NCI-H1105 treated with DMSO at 0.1 percent for 48 hours (cell line): ENCODE measurements around the gene NUDT14.

ENCODE experiments used
- DNase-seq: peaks from one replicate; lab custom pipeline; 2025; lab: John Stamatoyannopoulos, UW

The NUDT14 gene

DNA sequence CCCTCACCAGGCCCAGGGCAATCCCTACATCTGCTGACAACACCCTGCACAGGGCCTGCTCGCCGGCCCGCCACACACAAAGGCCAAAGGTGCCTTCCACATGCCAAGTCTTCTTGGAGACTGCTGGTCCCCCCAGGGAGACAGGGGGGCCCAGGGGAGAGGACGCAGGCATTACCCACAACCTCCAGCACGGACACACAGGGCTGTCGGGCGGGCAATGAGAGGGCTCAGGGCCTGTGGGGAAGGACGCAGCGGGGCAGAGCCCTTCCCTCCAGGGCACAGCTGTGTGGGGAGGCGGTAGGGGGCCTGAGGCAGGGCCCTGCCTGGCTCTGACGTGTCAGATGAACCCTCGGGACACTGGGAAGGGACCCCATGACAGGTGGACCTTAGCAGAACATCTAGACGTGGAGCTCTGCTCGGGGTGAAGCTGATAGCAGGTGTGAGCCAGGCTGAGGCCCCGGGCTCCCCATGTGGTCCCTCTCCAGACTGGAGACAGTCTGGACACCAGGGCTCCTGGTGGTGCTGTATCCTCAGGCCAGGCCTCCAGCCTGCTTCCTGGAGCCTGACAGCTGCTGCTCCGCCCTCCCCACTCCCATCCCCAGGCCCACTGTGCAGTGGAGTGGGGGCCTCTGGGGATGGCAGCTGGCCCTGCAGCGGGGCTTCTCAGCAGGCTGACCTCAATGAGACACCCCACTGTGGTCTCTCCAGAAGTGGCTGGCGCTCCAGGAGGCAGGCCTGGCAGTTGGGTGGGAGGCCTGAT is 31.6 kb upstream of the NUDT14 start:
- no peak for DNase-seq

DNA sequence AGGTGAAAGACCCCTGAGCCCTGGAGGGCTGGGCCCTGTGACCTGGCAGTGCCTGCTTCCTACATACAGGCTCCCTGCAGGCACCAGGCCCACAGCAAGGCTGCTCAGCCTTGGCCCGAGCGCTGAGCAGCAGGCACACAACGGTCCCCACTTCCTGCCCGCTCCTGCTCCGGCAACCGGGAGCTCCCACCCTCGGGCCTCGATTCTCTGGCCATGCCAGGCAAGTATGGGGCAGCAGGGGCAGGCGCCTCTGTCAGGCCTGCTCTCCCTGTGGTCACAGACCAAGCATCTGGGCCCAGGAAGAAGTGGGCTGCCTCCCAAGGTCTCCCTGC is 30.6 kb upstream of the NUDT14 start:
- DNase-seq, result no peak

DNA sequence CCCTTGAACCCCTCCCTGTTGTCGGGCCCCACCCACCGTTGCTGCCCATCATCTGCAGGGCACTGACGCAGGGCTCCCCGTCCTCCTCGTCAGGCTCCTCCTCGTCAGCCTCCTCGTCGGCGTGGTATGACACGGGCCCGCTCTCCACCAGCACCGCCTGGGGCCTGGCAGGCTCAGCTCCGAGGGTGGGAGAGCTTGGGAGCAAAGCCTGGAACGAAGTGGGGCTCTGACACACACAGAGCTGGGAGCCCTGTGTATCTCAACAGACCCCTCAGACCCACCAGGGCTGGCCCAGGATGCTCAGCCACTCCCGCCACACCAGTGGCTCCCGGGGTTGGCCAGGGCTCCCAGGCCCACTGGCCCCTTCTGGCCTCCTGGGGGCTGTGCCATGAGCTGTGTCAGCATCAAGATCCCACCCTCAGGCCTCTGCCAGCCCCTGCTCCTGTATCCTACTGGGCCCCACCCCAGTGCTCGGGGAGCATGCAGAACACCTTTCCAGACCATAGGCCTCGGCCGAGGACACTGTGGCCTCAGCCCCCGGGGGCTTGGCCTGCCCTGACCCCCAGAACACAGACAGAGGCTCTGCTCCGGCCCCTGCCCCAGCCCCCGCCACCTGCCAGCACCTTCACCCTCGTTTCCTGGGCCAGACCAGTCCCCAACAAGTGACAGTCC is 30.1 kb upstream of the NUDT14 start:
- no peak for DNase-seq

DNA sequence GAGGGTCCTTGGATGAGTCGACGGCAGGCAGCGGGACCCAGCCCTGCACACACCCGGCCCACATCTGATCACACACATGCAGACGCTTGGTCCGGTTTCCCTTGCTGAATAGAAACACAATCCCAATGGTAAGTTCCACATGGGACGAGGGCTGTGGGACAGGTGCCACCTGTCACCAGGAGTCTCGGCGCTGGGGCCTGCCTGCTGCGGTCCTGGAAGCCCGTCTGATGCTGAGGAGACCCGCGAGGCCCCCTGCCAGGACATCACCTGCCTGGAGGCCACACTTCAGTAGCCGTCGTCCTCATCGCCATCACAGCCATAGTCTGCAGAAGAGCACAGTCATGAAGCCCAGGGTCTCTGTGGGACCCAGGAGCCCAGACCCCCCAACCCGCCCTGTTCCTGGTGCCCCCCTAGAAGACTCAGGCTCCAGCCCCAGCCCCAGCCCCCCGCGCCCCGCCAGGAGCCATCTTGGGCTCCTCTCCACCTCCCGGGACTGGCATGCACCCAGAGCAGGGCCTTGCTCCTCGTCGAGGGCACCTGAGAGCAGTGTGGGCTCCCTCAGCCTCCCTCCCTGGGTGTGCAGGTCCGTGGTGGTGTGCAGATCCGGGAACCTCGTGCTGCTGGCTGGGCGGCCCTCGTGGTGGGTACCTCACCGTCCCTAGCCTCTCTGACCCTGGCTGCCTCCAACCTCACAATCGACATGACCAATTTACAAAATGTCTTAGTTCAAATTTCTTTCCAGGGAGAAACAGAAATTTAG is 29.3 kb upstream of the NUDT14 start:
- no peak for DNase-seq

DNA sequence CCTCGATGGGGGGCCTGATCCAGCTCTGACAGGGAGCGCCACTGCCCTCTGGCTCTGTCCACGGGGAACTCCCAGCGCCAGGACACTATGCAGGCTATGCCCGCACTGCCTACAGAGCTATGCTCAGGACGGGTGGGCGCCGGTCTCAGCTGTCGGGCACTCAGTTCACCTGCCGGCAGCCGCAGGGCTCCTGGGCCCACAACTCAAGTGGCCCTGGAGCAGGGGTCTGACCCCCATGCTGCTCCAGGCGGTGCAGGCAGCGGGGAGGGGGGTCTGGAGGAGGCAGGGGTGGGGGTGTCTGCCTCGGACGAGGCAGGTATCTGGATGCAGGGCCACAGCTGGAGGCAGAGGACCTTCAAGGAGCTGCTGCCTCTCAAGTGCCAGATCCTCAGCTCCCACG is 28.5 kb upstream of the NUDT14 start:
- no peak for DNase-seq

DNA sequence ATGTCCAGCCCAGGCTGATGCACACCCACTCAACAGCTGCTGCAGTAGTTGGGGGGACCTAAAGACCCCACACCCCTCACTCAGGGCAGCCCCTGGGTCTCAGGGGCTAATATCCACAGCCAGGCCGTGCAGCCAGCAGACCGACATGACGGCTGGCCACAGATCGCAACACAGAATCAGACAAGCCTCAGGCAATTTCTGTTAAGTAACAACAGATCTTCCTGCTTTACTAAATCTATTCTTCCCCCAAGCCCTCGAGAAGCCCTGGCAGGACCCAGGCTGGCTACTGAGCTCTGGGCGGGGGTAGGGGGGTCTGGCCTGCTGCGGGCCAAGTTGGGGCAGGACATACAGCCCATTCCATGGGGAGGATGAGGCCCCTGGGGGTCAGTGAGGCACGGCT is 28.0 kb upstream of the NUDT14 start:
- no peak for DNase-seq

DNA sequence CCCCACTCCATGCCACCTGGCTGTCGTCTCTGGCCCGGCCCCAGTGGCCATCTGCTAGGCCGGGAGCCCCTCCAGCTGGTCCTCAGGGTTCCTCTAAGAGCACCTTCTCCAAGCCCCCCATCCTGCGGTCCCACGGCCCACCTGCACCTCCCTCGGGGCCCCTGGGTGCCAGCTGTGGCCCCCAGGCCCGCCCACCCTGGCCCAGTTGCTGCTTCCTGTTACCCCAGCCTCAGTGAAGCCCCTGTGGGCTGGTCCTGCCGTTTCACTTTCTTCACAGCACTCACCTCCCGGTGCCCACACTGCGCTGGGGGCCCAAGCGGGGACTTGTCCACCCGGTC is 27.6 kb upstream of the NUDT14 start:
- no peak for DNase-seq

DNA sequence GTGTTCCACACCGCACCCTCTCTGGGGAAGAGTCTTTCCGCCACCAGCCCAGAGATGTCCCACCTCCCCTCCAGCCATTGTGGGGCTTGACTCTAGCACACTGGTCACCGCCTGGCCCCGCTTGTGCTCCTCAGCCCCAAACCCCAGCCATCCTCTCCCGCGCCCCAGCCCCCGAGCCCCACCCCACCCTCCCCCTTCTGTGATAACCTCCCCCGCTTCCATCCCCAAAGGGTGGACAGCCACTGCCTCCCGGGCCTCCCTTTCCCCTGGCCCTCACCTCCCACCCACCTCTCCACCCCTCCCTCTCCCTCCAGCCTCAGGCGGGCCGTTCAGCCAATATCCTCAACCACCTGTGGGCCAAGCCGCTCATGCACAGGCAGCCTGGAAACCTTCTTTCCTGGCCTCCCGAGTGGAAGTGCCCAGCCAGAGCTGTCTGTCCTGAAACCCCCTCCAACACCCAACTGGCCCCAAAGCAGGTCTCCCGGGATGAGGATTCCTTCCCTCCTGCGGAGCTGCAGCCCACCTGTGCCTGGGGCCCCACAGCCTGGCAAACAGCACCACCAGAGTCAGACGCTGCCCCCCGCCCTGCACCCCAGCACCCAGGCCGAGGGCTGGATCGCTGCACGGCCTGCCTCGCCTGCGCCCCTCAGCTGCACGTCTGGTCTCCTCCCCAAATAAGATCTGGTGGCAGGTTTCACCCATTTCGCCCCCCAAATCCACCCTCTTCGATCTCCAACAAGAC is 27.1 kb upstream of the NUDT14 start:
- DNase-seq, result no peak

DNA sequence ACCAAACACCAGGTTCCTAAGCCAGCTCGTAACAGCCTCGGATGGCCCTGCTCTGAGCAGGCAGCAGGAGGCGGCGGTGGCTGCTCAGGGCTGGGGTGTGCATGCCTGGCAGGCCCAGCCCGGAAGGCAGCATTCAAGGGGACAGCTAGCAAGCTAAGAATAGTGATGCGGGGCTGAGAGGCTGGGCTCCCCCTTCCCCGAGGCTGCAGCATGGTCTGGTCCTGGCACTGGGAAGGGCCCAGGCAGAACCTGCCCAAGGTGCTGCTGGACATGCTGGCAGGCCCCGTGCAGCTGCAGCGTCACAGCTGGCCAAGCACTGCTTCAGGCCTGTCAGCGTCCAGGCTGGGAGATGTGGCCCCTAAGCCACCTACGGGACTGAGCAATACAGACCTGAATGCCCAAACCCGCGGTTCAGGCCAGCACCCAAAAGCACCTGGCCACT is 26.4 kb upstream of the NUDT14 start:
- no peak for DNase-seq

DNA sequence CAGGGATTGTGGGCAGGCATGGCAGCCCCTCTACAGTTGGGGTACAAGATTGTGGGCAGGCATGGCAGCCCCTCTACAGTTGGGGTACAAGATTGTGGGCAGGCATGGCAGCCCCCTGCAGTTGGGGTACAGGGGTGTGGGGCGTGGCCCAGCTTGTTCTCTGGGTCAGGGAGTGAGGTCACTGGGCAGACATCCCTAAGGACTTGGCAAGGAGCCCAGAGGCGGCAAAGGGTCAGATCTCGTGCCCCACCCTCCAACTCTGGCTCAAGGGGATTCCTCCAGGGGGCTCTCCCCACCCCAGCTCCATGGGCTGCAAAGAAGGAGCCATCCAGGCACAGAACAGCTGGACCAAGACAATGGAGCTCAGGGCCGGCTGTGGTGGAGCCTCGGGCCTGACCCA is 25.8 kb upstream of the NUDT14 start:
- DNase-seq, result no peak

DNA sequence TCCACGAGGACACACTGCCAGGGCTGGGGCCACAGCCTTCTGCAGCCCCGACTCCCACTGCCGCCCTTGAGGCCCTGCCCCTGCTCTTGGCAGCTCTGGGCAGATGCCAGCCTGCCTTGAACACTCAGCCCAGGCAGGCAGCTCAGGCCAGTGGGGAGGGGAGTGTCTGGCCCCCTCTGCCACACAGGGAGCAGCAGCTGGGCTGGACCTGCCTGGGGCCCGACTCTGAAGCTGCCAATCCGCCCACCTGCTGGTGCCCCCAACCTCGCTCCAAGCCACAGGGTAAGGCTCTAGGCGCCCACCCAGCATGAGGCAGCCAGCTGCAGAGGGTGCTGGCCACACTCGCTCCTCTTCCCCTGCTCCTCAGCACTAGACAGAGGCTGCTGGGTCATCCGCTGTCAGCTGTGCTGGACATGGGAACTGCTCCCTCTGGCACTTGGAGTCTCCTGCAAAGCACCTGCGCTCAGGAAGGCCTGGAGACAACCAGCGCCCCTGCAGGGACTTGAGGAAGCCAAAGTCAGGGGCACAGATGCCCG is 24.6 kb upstream of the NUDT14 start:
- no peak for DNase-seq

DNA sequence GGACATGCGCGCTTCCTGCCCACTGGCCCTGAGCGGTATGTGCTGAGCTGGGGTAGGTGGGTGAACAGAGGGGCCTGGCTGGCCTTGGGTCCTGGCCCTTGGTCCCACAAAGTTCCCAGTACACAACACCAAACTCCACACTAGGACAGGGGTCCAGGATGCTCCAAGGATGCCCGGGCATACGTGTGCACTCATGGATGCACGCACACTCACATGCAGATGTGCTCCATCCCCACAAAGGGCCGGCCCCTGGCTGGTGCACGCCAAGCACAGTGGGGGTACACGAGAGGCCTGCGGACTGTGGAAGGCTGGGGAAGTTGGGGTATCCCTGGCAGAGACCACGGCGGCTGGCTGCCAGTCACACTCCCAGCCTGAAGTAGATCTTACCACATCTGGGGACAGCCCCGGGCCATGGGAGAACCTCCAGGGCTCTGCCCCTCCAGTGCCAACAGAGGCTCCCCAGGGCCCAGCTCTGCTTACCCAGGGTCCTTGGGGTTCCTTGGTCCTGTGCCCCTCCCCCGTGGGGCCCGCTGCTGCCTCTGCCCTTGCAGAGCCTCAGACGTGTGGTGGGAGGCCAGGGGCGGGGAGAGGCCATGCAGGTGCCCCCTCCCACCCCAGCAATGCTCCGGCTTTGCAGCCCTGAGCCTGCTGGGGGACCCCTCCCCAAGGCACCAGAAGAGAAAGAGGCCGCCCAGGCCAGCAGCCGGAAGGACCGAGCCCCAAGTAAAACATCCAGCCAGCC is 24.0 kb upstream of the NUDT14 start:
- DNase-seq, result no peak

DNA sequence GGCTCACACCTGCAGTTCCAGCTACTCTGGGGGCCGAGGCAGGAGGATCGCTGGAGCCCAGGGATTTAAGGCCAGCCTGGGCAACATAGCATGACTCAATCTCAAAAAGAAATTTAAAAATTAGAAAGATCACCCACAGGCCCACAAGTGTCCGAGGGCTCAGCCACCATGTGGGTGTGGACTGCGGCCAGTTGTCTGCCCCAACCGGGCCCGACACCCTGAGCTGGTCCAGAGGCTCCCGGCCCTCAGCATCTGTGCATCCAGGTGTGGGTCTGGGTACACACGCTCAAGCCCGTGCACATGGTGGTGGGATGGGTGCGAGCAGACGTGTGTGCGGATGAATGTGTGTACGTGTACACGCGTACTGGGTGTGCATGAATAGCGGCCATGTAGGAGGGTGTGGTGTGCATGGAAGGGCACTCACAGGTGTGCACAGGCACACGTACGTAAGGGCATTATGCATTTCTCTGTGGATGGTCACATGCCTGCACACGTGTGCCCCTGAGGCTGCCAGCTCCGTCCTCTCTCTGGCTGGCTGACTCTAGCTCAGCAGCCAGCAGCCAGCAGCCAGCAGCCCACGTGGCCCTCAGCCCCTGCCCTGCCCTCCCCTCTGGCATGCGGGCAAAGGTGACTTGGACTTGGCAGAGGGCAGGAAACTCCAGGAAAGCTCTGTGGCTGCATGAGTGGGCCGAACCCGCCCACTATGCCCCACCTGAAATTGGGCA is 23.3 kb upstream of the NUDT14 start:
- no peak for DNase-seq

DNA sequence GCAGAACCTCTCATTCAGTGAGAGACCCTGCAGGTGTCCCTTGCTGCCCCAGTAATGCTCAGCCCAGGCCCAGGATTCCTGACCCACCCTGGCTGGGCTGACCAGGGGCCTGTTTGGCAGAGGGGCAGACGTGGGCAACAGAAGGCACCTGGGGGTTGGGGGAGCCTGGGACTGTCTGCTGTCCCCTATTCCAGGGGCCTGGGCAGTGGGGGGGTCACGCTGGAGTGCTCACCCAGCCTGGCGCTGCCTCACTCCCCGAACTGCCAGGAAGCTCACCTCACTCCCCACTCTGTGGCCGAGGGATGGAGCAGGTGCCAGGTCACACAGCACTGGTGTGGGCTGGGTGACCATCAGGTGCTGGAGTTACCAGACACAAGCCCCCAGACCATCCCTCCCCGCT is 22.6 kb upstream of the NUDT14 start:
- no peak for DNase-seq

DNA sequence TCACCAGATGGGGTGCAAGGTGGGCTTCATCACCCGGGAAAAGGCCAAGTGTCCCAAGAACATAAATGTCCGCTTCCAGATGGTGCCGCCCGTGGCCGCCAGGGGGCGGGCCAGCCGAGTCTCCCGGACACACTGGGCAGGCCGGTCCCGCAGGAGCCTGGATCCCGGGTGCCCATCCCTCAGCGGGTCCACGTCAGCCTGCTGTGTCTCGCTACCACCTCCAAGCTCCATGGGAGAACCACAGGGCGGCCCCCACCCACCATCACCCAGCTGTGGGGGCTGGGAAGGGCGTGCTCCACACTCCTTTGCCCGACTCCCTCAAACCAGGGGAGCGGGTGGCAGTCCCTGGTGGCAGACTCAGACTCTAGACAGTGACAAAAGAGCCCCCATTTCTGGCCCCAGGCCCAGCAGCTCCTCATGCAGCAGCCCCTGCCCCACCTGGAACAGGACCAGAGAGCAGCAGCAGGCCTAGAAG is 22.0 kb upstream of the NUDT14 start:
- DNase-seq, result peak; percentile 37

DNA sequence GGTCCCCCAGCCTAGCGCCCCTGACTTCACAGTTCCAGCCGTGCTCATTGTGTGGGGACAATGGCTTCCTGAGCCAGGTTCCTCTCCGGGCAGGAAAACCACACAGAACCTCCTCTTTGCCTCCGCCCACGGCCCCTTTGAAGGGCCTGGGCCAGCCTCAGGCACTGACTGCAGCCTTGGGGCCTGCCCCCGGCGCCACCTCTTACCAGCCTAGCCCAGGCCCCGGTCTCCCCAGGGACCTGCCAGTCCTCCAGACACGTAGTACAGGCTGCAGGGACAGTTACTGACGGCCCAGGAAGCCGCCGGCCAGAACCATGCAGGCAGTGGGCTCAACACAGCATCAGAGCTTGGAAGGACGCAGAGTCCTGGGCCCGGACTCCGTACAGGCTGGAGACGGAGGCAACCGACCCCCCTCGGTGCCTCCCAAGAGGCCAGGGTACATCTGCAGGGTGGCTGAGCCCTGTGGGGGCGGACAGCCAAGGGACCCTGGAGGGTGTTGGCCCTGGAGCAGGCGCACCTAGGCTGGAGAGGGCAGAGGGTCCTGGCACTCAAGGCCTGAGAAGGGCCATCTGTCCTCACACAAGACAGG is 20.9 kb upstream of the NUDT14 start:
- no peak for DNase-seq

DNA sequence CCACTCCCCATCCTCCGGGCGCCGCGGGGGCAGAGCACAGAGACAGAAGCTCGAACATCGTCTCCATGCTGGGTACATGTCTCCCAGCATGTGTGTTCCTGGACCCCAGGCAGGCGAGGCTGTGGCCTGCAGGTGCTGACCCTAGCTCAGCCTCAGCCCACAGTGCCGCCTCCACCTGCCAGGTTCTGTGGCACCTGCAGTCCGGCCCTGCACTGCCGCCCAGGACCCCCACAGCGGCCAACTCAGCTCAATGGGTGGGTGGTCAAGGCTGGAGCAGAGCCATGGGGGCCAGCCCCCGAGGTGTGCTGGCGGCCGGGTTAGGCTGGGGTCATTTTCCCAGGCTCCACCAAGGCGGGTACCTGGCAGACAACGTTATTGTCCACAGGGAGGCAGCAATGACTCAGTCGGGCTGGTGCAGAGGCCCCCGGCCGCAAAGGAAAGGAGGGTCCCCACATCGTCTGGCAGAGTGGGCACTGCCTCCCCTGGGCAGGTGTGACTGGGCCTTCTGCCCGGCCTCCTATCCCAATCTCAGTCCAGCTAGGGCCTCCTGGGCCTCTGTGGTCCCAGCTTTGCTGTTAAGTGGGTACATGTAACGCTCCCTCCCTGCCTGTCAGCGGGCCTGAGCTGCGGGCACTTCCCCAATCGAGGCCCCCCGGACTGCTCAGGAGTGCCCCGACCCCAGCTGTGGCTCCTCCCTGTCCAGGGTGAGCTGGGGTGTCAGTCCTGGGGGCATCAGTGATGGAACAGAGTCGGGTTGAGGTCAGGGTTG is 20.2 kb upstream of the NUDT14 start:
- no peak for DNase-seq

DNA sequence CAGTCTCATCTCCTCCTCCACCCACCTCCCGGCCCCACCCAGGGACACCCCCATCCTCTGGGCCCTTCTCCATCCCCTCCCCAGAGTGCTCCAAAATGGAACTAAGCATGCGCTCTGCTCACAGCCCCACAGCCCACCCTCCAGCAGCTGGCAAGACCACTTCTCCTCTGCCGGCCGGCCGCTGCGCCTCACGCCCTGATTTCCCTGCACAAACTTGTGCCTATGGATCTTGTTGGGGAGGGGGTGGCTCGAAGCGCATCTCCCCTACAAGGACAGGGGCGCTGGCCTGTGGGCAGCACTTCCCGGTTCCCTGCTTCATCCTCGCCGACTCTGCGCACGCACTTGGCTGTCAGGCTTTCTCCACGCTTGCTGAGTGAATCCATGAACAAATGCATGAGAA is 19.5 kb upstream of the NUDT14 start:
- DNase-seq, result no peak

DNA sequence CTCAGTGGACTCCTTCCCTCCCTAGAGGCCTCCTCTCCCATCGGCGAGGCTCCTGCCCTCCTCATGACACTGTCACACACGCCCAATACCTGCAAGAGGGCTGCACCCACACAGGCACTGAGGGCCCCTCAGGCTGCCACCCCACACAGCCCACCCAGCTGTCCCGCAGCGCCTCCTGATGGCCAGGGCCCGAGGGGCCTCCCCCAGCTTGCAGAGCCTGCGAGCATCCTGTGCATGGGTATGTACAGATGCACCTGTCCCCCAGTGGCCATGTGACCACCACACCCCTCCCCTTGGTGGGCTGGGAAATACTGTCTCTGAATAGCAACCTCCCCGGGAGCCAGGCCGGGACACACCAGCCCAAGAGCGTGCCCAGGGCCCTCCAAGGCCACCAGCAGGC is 19.0 kb upstream of the NUDT14 start:
- no peak for DNase-seq

DNA sequence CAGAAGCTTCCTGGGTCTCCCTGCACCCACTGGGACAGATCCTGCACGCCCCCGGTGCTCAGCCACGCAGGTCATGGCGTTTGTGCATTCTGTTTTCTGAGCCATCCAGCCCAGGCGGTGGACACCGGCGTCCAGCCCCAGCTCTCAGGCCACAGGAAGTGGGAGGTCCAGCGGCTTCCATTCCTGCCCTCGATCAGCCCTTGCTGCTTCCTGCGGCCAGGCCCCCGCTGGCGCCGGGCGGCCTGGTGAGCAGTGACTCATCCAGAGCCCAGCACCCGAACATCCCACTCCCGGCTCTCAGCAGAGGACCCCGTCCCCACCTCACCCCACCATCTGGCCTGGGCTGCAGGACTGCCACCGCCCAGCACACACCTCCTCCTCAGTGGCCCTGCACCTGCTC is 18.0 kb upstream of the NUDT14 start:
- DNase-seq, result no peak
